Large intestine (tissue), 3 donors: ENCODE data around the gene CDYL. TPM values are rescaled to one million over a fixed set of nuclear protein-coding genes. Genes with fewer than 3 reads are reported as not detected.
A peak's percentile ranks its signal among the peaks of the same experiment; 100 is the strongest.
"Not testable (repeated sequence)": the region's sequence is repeated elsewhere in the genome, so short reads cannot be mapped to it uniquely, and the experiment has no call there.

ENCODE experiments used
- DNase-seq, 2 donors: peaks; one replicate each; pipeline versions ENCODE4 v3.0.0 to v3.0.0-alpha.2; 2013
- H3K27ac ChIP-seq: one replicate; pipeline ENCODE4 v1.5.1; 2013; ENCODE audit warnings: low read length
- H3K27me3 ChIP-seq: 2 replicates; pipeline ENCODE4 v1.6.1; 2013; ENCODE audit warnings: low read length; ENCODE audit not compliant: control insufficient read depth, insufficient read depth
- H3K36me3 ChIP-seq: 2 replicates; pipeline ENCODE4 v1.6.1; 2013; ENCODE audit warnings: low read length; ENCODE audit not compliant: control insufficient read depth, insufficient read depth
- H3K4me1 ChIP-seq: one replicate; pipeline ENCODE4 v1.6.1; 2013; ENCODE audit warnings: low read length; ENCODE audit not compliant: control insufficient read depth, insufficient read depth
- H3K4me3 ChIP-seq: one replicate; pipeline ENCODE4 v1.5.1; 2013; ENCODE audit warnings: low read length
- H3K9me3 ChIP-seq: one replicate; pipeline ENCODE4 v1.6.1; 2013; ENCODE audit warnings: mild to moderate bottlenecking, low read depth, low read length, moderate library complexity; ENCODE audit not compliant: control insufficient read depth
- WGBS: methylation state at CpG from one replicate; pipeline ENCODE4 v1.1.5; 2013; ENCODE audit warnings: low lambda C conversion rate; ENCODE audit not compliant: insufficient coverage; 5-methylcytosine and 5-hydroxymethylcytosine counted together
- polyA plus RNA-seq: library from polyadenylated mRNA; unstranded; fragments of 120-200 nt; gene quantifications from one replicate; pipeline ENCODE4 v1.2.1, GENCODE V29; 2013

CDYL gene
- polyA plus RNA-seq, 1 donor, result 15.4 TPM

DNA sequence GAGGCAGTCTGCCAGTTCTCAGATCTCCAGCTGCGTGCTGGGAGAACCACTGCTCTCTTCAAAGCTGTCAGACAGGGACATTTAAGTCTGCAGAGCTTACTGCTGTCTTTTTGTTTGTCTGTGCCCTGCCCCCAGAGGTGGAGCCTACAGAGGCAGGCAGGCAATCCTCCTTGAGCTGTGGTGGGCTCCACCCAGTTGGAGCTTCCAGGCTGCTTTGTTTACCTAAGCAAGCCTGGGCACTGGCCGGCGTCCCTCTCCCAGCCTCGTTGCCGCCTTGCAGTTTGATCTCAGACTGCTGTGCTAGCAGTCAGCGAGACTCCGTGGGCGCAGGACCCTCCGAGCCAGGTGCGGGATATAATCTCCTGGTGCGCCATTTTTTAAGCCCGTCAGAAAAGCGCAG, 59.3 kb downstream of the CDYL start:
- not testable (repeated sequence) for H3K4me1 ChIP-seq, DNase-seq, H3K36me3 ChIP-seq, H3K27me3 ChIP-seq, H3K4me3 ChIP-seq, H3K27ac ChIP-seq
- WGBS, result no CpG with 5 or more reads among the region's 13 CpGs
- H3K9me3 ChIP-seq, result peaks cover 13% of the 10 kb centered on the region

DNA sequence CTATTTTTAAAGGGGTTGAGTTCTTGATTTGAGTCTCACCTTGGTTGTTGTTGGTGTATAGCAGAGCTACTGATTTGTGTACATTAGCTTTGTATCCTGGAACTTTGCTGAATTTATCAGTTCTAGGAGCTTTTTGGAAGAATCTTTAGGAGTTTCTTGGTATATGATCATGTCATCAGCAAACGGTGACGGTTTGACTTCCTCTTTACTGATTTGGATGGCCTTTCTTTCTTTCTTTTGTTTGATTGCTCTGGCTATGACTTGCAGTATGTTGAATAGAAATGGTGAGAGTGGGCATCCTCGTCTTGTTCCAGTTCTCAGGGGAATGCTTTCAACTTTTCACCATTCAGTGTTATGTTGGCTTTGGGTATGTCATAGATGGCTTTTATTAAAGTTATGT, 64.0 kb downstream of the CDYL start:
- Histone ChIP-seq H3K9me3 (peaks cover 39% of the 10 kb centered on the region), H3K4me3 (no peak overlapping the region), H3K27me3 (no peaks in the 10 kb centered on the region), H3K27ac (no peak overlapping the region), H3K36me3 (no peaks in the 10 kb centered on the region), H3K4me1 (no peaks in the 10 kb centered on the region)
- 100% methylated on average over 1 of the region's 3 CpGs for WGBS
- DNase-seq, result no peak

DNA sequence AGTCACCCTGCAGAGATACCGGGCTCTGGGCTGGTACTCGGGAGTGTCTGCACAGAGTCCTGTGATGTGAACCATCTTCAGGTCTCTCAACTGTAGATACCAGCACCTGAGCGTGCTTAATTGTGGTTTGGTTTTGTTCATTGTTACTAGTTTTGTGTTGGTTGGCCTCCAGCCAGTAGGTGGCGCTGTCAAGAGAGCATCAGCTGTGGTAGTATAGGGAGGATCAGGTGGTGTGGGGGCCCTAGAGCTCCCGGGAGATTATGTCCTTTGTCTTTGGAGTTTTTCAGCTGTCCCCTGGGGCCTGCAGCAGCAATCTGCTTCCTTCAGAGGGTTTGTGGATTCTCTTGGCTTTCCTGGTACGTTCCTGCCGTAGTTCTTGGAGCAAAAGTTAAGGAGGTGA, 67.9 kb downstream of the CDYL start:
- Histone ChIP-seq H3K27me3 (no peaks in the 10 kb centered on the region), H3K4me1 (no peaks in the 10 kb centered on the region), H3K27ac (no peak overlapping the region), H3K36me3 (no peaks in the 10 kb centered on the region), H3K9me3 (peaks cover 31% of the 10 kb centered on the region), H3K4me3 (no peak overlapping the region)
- no CpG with 5 or more reads among the region's 7 CpGs for WGBS
- DNase-seq, result no peak

DNA sequence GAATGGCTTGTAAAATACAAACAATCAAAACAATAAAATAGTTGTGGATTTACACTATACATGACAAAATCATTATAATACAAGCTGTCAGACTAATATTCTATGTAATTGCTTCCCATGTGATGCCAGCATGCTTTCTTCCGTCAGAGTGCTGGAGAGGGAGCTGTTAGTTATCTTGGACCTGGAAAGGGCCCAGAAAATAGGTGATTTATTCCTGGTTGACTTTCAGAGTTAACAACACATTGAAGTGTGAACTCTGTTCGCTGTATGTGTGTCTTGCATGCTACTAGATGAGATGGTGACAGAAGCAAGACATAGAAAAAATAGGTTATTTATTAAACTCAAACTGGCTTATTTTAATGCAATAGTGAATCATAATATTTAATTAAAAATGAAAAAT, 70.2 kb downstream of the CDYL start:
- Histone ChIP-seq H3K27me3 (no peaks in the 10 kb centered on the region), H3K27ac (no peak overlapping the region), H3K36me3 (no peaks in the 10 kb centered on the region), H3K4me3 (no peak overlapping the region), H3K4me1 (no peaks in the 10 kb centered on the region), H3K9me3 (peaks cover 29% of the 10 kb centered on the region)
- no peak for DNase-seq
- 86% methylated on average over 1 of the region's 2 CpGs for WGBS

DNA sequence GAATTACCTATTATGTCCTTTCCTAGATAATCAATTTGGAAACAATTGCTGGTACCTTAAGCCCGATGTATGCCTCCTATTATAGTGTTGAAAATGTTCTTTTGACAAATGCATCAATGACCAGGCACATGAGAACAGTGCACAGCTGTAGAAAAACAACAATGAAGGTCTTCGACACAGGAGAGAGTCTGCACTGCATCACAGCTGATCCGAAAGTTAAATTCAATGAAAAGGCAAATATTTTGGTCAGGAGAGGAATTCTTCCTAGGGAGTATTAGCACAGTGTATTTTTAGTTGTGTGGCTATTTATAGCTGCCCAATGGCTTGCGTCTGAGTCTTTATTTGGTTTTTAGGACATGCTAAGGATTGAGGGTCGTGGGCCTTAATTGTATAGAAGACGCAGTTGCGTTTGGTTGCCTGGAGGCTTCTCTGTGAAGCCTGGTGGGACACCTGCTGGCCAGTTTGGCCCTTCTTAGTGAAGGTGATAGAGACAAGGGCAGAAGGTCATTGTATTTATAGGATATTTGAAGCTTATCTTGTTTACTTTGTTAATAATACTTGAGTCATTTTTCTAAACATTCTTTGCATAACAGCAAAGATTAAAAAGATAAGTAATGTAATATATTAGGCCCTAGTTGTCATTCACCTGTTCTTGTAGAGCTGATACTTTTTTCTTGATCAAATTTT, 72.3 kb downstream of the CDYL start:
- H3K4me1 ChIP-seq, result no peaks in the 10 kb centered on the region
- peaks cover 19% of the 10 kb centered on the region for H3K9me3 ChIP-seq
- H3K36me3 ChIP-seq, result no peaks in the 10 kb centered on the region
- no peaks in the 10 kb centered on the region for H3K27me3 ChIP-seq
- H3K27ac ChIP-seq, result no peak overlapping the region
- H3K4me3 ChIP-seq, result no peak overlapping the region
- peak in 1 of 2 donors; percentile 4 for DNase-seq
- no CpG with 5 or more reads among the region's 7 CpGs for WGBS

DNA sequence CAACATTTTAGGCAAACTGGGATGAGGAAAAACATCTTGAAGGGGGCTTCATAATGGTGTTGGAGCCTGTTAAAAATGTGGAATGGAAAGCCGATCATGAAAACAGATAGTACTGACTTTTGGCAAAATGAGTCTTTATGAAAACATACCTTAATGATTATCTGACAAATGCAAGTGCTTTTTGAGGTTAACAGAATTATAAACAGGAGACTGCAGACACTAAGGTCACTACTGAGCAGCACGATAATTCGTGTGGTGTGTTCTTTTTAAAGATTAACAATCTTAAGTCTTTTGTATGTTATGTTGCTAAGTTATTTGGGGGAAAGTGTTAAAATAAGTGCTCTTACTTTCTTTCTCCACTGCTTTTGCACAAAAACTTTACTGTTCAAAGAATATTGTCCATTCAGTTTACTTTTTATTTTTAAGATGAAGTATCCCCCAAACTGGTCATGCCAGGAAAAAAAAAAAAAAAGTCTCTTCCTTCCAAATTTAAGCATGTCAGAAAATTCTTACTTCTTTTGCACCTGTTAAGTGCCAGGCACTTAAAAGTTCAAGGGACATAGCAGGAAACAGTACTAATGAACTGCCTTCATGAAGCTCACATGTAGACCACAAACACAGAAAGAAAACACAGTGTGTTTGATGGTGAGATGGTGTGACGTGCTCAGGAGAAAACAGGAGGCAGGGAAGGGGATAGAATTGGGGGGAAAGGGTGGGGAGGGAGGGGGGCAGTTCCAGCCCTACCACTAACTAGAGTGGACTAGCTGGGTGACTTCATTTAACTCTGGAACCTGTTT, 73.2 kb downstream of the CDYL start:
- Histone ChIP-seq H3K4me3 (no peak overlapping the region), H3K4me1 (peaks cover 3% of the 10 kb centered on the region), H3K36me3 (no peaks in the 10 kb centered on the region), H3K9me3 (peaks cover 11% of the 10 kb centered on the region), H3K27ac (no peak overlapping the region), H3K27me3 (no peaks in the 10 kb centered on the region)
- WGBS, result 0% methylated on average over 2 of the region's 4 CpGs
- DNase-seq, result no peak

DNA sequence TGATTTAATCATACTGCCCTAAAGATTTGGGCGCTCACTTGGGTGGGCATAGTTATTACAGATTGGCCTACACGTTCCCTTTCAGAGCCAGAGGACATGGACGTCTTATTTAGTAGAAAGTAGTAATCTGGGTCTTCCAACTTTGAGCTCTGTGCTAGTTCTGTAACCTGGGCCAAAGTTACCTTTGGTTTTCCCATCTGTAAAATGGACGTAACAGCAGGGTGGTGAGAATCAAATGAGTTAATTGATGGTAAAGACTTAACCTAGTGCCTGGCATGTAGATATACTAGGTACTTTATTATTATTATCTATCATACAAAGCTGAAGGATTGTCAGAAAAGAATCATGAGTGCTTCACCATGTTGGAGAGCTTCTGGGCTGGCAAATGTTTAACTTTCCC, 74.8 kb downstream of the CDYL start:
- Histone ChIP-seq H3K9me3 (no peaks in the 10 kb centered on the region), H3K27ac (no peak overlapping the region), H3K36me3 (no peaks in the 10 kb centered on the region), H3K27me3 (no peaks in the 10 kb centered on the region), H3K4me1 (peaks cover 8% of the 10 kb centered on the region), H3K4me3 (no peak overlapping the region)
- DNase-seq, result no peak
- WGBS, result no CpG with 5 or more reads among the region's 4 CpGs

DNA sequence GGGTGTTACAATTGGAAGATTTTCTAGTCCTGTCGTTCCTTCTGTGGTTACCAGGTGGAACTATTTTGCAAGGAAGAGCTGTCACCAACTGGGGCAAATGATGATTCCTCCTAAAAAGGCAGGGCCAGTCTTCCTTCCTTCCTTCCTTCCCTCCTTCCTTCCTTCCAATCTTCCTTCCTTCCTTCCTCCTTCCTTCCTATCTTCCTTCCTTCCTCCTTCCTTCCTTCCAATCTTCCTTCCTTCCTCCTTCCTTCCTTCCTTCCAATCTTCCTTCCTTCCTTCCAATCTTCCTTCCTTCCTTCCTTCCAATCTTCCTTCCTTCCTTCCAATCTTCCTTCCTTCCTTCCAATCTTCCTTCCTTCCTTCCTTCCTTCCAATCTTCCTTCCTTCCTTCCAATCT, 76.0 kb downstream of the CDYL start:
- not testable (repeated sequence) for H3K9me3 ChIP-seq, H3K4me3 ChIP-seq, H3K27me3 ChIP-seq, H3K27ac ChIP-seq, H3K4me1 ChIP-seq, DNase-seq, H3K36me3 ChIP-seq
- 100% methylated on average over 1 of the region's 1 CpG for WGBS

DNA sequence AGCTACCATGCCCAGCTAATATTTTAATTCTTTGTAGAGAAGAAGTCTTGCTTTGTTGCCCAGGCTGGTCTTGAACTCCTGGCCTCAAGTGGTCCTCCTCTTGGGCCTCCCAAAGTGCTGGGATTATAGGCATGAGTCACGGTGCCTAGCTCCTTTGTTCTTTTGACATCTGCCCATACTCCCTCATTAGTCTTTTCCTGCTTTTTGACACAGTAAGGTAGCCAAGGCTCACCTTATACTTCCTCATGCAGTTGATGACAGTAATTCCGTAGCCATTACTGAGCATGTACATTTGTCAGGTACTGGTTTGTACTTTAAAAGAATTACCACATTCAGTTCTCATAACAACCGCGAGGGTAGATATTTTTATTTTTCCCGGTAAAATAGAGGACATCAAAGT, 76.7 kb downstream of the CDYL start:
- peaks cover 8% of the 10 kb centered on the region for H3K4me1 ChIP-seq
- H3K27me3 ChIP-seq, result no peaks in the 10 kb centered on the region
- no peaks in the 10 kb centered on the region for H3K36me3 ChIP-seq
- no peaks in the 10 kb centered on the region for H3K9me3 ChIP-seq
- H3K27ac ChIP-seq, result no peak overlapping the region
- DNase-seq, result no peak
- no peak overlapping the region for H3K4me3 ChIP-seq
- 100% methylated on average over 4 of the region's 5 CpGs for WGBS

DNA sequence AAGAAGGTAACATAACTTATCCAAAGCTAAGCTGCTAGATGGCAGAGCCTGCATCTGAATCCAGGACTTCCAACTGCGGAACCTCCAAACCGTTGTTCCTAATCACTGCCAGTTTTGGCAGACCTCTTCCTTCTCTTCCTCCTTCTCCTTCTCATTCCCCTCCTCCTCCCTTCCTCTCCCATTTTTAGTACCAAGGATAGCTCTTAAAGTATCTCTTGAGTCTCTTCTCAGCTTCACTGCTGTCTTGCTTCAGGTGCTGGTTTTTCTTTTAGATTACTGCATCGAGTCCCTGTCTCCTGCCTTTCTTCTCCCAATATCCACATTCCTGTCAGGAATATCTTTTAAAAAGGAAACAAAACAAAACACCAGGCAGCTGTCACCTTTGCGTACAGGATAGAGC, 77.1 kb downstream of the CDYL start:
- DNase-seq, result no peak
- no peak overlapping the region for H3K4me3 ChIP-seq
- H3K36me3 ChIP-seq, result no peaks in the 10 kb centered on the region
- no peaks in the 10 kb centered on the region for H3K9me3 ChIP-seq
- peak overlapping the region; percentile 22 for H3K27ac ChIP-seq
- no peaks in the 10 kb centered on the region for H3K27me3 ChIP-seq
- H3K4me1 ChIP-seq, result peaks cover 8% of the 10 kb centered on the region
- WGBS, result 50% methylated on average over 1 of the region's 4 CpGs
